Parathyroid adenoma (tissue), 2 donors: ENCODE measurements around the gene GANAB.

ENCODE experiments used
- H2AFZ ChIP-seq: fragments of 300-600 bp; sonication (generic); one replicate; pipeline ENCODE4 v1.7.0; 2017; ENCODE audit warnings: antibody characterized with exemption, mild to moderate bottlenecking
- H3K27ac ChIP-seq: fragments of 300-600 bp; sonication (generic); one replicate; pipeline ENCODE4 v1.7.0; 2017
- H3K27me3 ChIP-seq: fragments of 300-600 bp; sonication (generic); one replicate; pipeline ENCODE4 v1.7.0; 2017; ENCODE audit warnings: low read length; ENCODE audit not compliant: control insufficient read depth, insufficient read depth
- H3K36me3 ChIP-seq: fragments of 300-600 bp; sonication (generic); one replicate; pipeline ENCODE4 v1.7.0; 2017; ENCODE audit warnings: low read length; ENCODE audit not compliant: control insufficient read depth, insufficient read depth
- H3K4me1 ChIP-seq: fragments of 300-600 bp; sonication (generic); one replicate; pipeline ENCODE4 v1.7.0; 2017; ENCODE audit warnings: control low read depth
- H3K4me2 ChIP-seq: fragments of 300-600 bp; sonication (generic); one replicate; pipeline ENCODE4 v1.7.0; 2017; ENCODE audit warnings: low read length
- H3K4me3 ChIP-seq: fragments of 300-600 bp; sonication (generic); one replicate; pipeline ENCODE4 v1.7.0; 2017; ENCODE audit warnings: low read depth, low read length
- H3K79me2 ChIP-seq: fragments of 300-600 bp; sonication (generic); one replicate; pipeline ENCODE4 v1.7.0; 2017; ENCODE audit warnings: control low read depth
- H3K9ac ChIP-seq: fragments of 300-600 bp; sonication (generic); one replicate; pipeline ENCODE4 v1.7.0; 2017; ENCODE audit warnings: mild to moderate bottlenecking
- H3K9me3 ChIP-seq: fragments of 300-600 bp; sonication (generic); one replicate; pipeline ENCODE4 v1.7.0; 2017; ENCODE audit warnings: low read length; ENCODE audit not compliant: control insufficient read depth
- CTCF ChIP-seq: fragments of 300-600 bp; sonication (generic); IDR thresholded peaks from one replicate; pipeline ENCODE4 v1.7.0; 2017; ENCODE audit warnings: antibody characterized with exemption, mild to moderate bottlenecking
- donor health status: primary hyperparathyroidism.

Gene GANAB

DNA sequence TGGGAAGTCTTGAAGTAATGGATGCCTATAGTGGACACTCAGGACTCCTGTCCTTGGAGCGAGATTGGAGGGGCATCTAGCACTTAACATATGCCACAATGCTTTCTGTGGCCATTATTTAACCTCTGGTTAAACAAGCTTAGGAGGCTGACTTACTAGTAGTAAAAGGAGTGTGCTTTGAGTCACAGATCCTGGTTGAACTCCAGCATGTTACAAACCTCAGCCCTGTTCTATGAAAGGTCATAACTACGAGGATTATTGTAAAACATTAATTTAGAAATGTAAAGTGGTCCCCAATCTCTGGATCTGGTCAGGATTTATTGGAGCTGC, 26.7 kb upstream of the GANAB start:
- Histone ChIP-seq H3K4me2 (no peak overlapping the region), H3K79me2 (no peaks in the 10 kb centered on the region), H2AFZ (no peak overlapping the region), H3K36me3 (no peaks in the 10 kb centered on the region), H3K4me1 (peaks cover 4% of the 10 kb centered on the region), H3K4me3 (no peak overlapping the region), H3K27me3 (no peaks in the 10 kb centered on the region), H3K27ac (no peak overlapping the region), H3K9me3 (no peaks in the 10 kb centered on the region), H3K9ac (no peak overlapping the region)
- TF ChIP-seq CTCF = no peak

GRCh38 chr11:62671608-62672389, 25.4 kb upstream of the GANAB start, which contains the start of the genes LBHD1 and UQCC3:
LBHD1 (minus strand) TSS chr11:62672267; CDS start chr11:62670031, 2,236 bp downstream.
UQCC3 (plus strand) TSS chr11:62671673; CDS start chr11:62671746, 73 bp downstream.
- Histone ChIP-seq H3K4me2 (peak within 1 kb of the TSS; percentile 60), H3K4me1 (peaks cover 2% of the 10 kb centered on the region), H3K36me3 (no peaks in the 10 kb centered on the region), H3K27me3 (no peaks in the 10 kb centered on the region), H3K27ac (peak within 1 kb of the TSS; percentile 75), H3K9ac (no peak within 1 kb of the TSS), H3K79me2 (no peaks in the 10 kb centered on the region), H2AFZ (peak within 1 kb of the TSS; percentile 81), H3K4me3 (peak within 1 kb of the TSS; percentile 73), H3K9me3 (no peaks in the 10 kb centered on the region)
- no peak for TF ChIP-seq CTCF

GRCh38 chr11:62671236-62671607, 24.8 kb upstream of the GANAB start:
- H3K9ac ChIP-seq = no peak overlapping the region
- no peaks in the 10 kb centered on the region for H3K9me3 ChIP-seq
- peak overlapping the region; percentile 75 for H3K27ac ChIP-seq
- H3K27me3 ChIP-seq = no peaks in the 10 kb centered on the region
- no peaks in the 10 kb centered on the region for H3K36me3 ChIP-seq
- H3K4me1 ChIP-seq = peaks cover 2% of the 10 kb centered on the region
- peak overlapping the region; percentile 81 for H2AFZ ChIP-seq
- H3K79me2 ChIP-seq = no peaks in the 10 kb centered on the region
- peak overlapping the region; percentile 60 for H3K4me2 ChIP-seq
- no peak for TF ChIP-seq CTCF
- H3K4me3 ChIP-seq = peak overlapping the region; percentile 73

GRCh38 chr11:62669420-62670161, 23.2 kb upstream of the GANAB start:
- H3K9me3 ChIP-seq = no peaks in the 10 kb centered on the region
- no peaks in the 10 kb centered on the region for H3K79me2 ChIP-seq
- no peak overlapping the region for H2AFZ ChIP-seq
- no peak for TF ChIP-seq CTCF
- peaks cover 2% of the 10 kb centered on the region for H3K4me1 ChIP-seq
- no peak overlapping the region for H3K9ac ChIP-seq
- H3K4me3 ChIP-seq = no peak overlapping the region
- H3K27me3 ChIP-seq = no peaks in the 10 kb centered on the region
- H3K4me2 ChIP-seq = no peak overlapping the region
- no peak overlapping the region for H3K27ac ChIP-seq
- H3K36me3 ChIP-seq = no peaks in the 10 kb centered on the region
